Liver (tissue), 3 donors: ENCODE measurements around the gene SHQ1.

Experiments
- ATF3 ChIP-seq: IDR thresholded peaks from 2 replicates; pipeline ENCODE4 v1.6.1; 2016; ENCODE audit warnings: antibody characterized with exemption
- CTCF ChIP-seq: fragments of 150-350 bp; IDR thresholded peaks from 2 replicates; pipeline ENCODE4 v1.5.1; 2017; ENCODE audit warnings: improper control_type of control experiment, low read depth, low read length; ENCODE audit not compliant: missing input control
- GABPA ChIP-seq, 2 donors: IDR thresholded peaks in 1 of 2; conservative IDR thresholded peaks in 1 of 2; 2 replicates each; pipeline ENCODE4 v1.6.1; 2016; ENCODE audit warnings: antibody characterized with exemption in 2 of 2, mild to moderate bottlenecking in 1 of 2, moderate library complexity in 1 of 2
- JUND ChIP-seq, 2 donors: IDR thresholded peaks; 2 replicates each; pipeline ENCODE4 v1.6.1; 2016; ENCODE audit warnings: antibody characterized with exemption in 2 of 2
- NR2F2 ChIP-seq: IDR thresholded peaks from 2 replicates; pipeline ENCODE4 v1.6.1; 2016; ENCODE audit warnings: antibody characterized with exemption
- RAD21 ChIP-seq, 2 donors: IDR thresholded peaks; 2 replicates each; pipeline ENCODE4 v1.6.1; 2016; ENCODE audit warnings: antibody characterized with exemption in 2 of 2, mild to moderate bottlenecking in 2 of 2
- REST ChIP-seq: IDR thresholded peaks from 2 replicates; pipeline ENCODE4 v1.6.1; 2016; ENCODE audit warnings: antibody characterized with exemption, mild to moderate bottlenecking
- RXRA ChIP-seq, 2 donors: IDR thresholded peaks; 2 replicates each; pipeline ENCODE4 v1.6.1; 2017 to 2018; ENCODE audit warnings: antibody characterized with exemption in 2 of 2, mild to moderate bottlenecking in 1 of 2
- TAF1 ChIP-seq: conservative IDR thresholded peaks from 2 replicates; pipeline ENCODE4 v1.6.1; 2016; ENCODE audit warnings: antibody characterized with exemption, mild to moderate bottlenecking
- YY1 ChIP-seq: IDR thresholded peaks from 2 replicates; pipeline ENCODE4 v1.6.1; 2016; ENCODE audit warnings: antibody characterized with exemption, mild to moderate bottlenecking
- donor health status: healthy.
- donor health status: healthy.

- TF ChIP-seq RAD21 (IDR thresholded peaks at IDR 0.05) (no peak), YY1 (no peak), RXRA (IDR thresholded peaks at IDR 0.05) (no peak), CTCF (no peak), GABPA (IDR thresholded peaks at IDR 0.05 in 1 of 2, conservative IDR thresholded peaks at IDR 0.05 in 1 of 2) (no peak), TAF1 (no peak), ATF3 (no peak), REST (no peak), NR2F2 (no peak), JUND (IDR thresholded peaks at IDR 0.05) (no peak)
Observed at GRCh38 chr3:72786668-72787067, 61.6 kb downstream of the SHQ1 start.
